HepG2 (cell line): Measurements from ENCODE around the gene E2F1. TPM values are rescaled to one million over a fixed set of nuclear protein-coding genes. Genes with fewer than 3 reads are reported as not detected.

Experiments
- BORCS8-MEF2B ChIP-seq: sonication (generic); formaldehyde crosslinking; IDR thresholded peaks from 2 replicates; pipeline ENCODE4 v1.8.0; 2022; ENCODE audit warnings: mild to moderate bottlenecking, missing genetic modification reagents
- CCDC6 ChIP-seq: sonication (generic); formaldehyde crosslinking; IDR thresholded peaks from 2 replicates; pipeline ENCODE4 v1.8.1; 2022; ENCODE audit warnings: mild to moderate bottlenecking, missing genetic modification reagents, moderate library complexity
- EZH2 ChIP-seq: conservative IDR thresholded peaks from 2 replicates; pipeline ENCODE4 v1.6.1; 2012; ENCODE audit warnings: mild to moderate bottlenecking, low read depth, low read length, moderate library complexity
- KMT2B ChIP-seq: IDR thresholded peaks from 2 replicates; pipeline ENCODE4 v1.6.1; 2016; ENCODE audit warnings: missing genetic modification reagents, missing compliant biosample characterization
- MEF2D ChIP-seq: sonication (generic); formaldehyde crosslinking; IDR thresholded peaks from 2 replicates; pipeline ENCODE4 v1.5.1; 2020; ENCODE audit warnings: mild to moderate bottlenecking, missing genetic modification reagents
- MLX ChIP-seq: IDR thresholded peaks from 2 replicates; pipeline ENCODE4 v1.6.1; 2016
- PATZ1 ChIP-seq: sonication (generic); formaldehyde crosslinking; IDR thresholded peaks from 2 replicates; pipeline ENCODE4 v1.4.0; 2020; ENCODE audit warnings: missing genetic modification reagents
- RERE ChIP-seq: IDR thresholded peaks from 2 replicates; pipeline ENCODE4 v1.6.1; 2016; ENCODE audit warnings: low read depth, missing genetic modification reagents, missing compliant biosample characterization
- SOX6 ChIP-seq, 2 experiments: fragments of 450-650 bp in 1 of 2; sonication (generic) in 1 of 2; formaldehyde crosslinking in 1 of 2; IDR thresholded peaks; 2 replicates each; pipeline versions ENCODE4 v1.4.0 to v1.6.1; 2017 to 2020; ENCODE audit warnings: antibody characterized with exemption in 1 of 2, mild to moderate bottlenecking in 1 of 2, missing genetic modification reagents in 1 of 2
- TOPORS ChIP-seq: sonication (generic); formaldehyde crosslinking; IDR thresholded peaks from 2 replicates; pipeline ENCODE4 v1.8.0; 2023; ENCODE audit warnings: mild to moderate bottlenecking, missing genetic modification reagents
- YEATS2 ChIP-seq: sonication (generic); formaldehyde crosslinking; IDR thresholded peaks from 2 replicates; pipeline ENCODE4 v1.4.0; 2020; ENCODE audit warnings: missing genetic modification reagents, borderline replicate concordance
- ZNF597 ChIP-seq: sonication (generic); formaldehyde crosslinking; IDR thresholded peaks from 2 replicates; pipeline ENCODE4 v1.5.0; 2020; ENCODE audit warnings: missing genetic modification reagents
- ZNF615 ChIP-seq: sonication (generic); formaldehyde crosslinking; IDR thresholded peaks from 2 replicates; pipeline ENCODE4 v1.5.0; 2020; ENCODE audit warnings: mild to moderate bottlenecking, missing genetic modification reagents, borderline replicate concordance
- ZNF770 ChIP-seq: sonication (generic); formaldehyde crosslinking; IDR thresholded peaks from 2 replicates; pipeline ENCODE4 v1.5.0; 2020; ENCODE audit warnings: mild to moderate bottlenecking, missing genetic modification reagents
- ZNF780A ChIP-seq: sonication (generic); formaldehyde crosslinking; IDR thresholded peaks from 2 replicates; pipeline ENCODE4 v1.8.0; 2022; ENCODE audit warnings: mild to moderate bottlenecking, missing genetic modification reagents, moderate library complexity
- polyA plus RNA-seq, 8 experiments: library from polyadenylated mRNA; depleted of rRNA in 3 of 8; stranded (reverse) in 7 of 8; unstranded in 1 of 8; fragments of >200 nt; fragmentation: Illumina TruSeq in 4 of 8; extraction: Trizol in 4 of 8; gene quantifications; 2 replicates each; pipeline versions ENCODE4 v1.2.1 to v1.2.3, GENCODE V29; 2011 to 2016; ENCODE audit warnings: low read depth in 4 of 8, missing spikeins in 1 of 8, mixed read lengths in 1 of 8; ENCODE audit not compliant: insufficient read depth in 1 of 8
- total RNA-seq, 5 experiments: library from RNA; depleted of rRNA; stranded (reverse); fragments of >200 nt; fragmentation: Illumina TruSeq; extraction: Trizol; gene quantifications; 2 replicates each; pipeline ENCODE4 v1.2.3, GENCODE V29; 2016; ENCODE audit warnings: low read depth in 1 of 5

Gene E2F1
- total and polyA plus RNA-seq, 2 of the 13 experiments (the other 11 are each of a cell fraction or from before 2014, with no cell fraction given): 25.5 to 39.4 TPM

GRCh38 chr20:33731693-33732165, 45.5 kb upstream of the E2F1 start, which contains the start of gene ZNF341 (continued):
- peak; percentile 30; the same call in 1 of the 2 replicates for TF ChIP-seq RERE (CRISPR knock-in tag)
- TF ChIP-seq CCDC6 (CRISPR knock-in tag): no peak
- TF ChIP-seq BORCS8-MEF2B (CRISPR knock-in tag): no peak
- TF ChIP-seq MLX: no peak
- TF ChIP-seq ZNF770 (CRISPR knock-in tag): no peak
- peak; percentile 68; the same call in 1 of the 2 replicates for TF ChIP-seq YEATS2 (CRISPR knock-in tag)
- TF ChIP-seq ZNF597 (CRISPR knock-in tag): no peak
- TF ChIP-seq PATZ1 (CRISPR knock-in tag): no peak
- peak; percentile 58; the same call in 1 of the 2 replicates for TF ChIP-seq MEF2D (CRISPR knock-in tag)
- 0 out of 2 replicates have a peak, but pooled peaks have one; percentile 68 for TF ChIP-seq ZNF780A (CRISPR knock-in tag)
- TF ChIP-seq KMT2B: peak; percentile 22; the same call in 1 of the 2 replicates
- no peak for TF ChIP-seq SOX6 (IDR thresholded peaks at IDR 0.05)
- TF ChIP-seq SOX6 (CRISPR knock-in tag; IDR thresholded peaks at IDR 0.05): peak; percentile 51; the same call in 1 of the 2 replicates
- no peak; the same call in 1 of the 2 replicates for TF ChIP-seq TOPORS (CRISPR knock-in tag)
- no peak for TF ChIP-seq ZNF615 (CRISPR knock-in tag)
- no peak for TF ChIP-seq EZH2
